Neural progenitor cell (in vitro differentiated cells): ENCODE data around the gene ADAMTSL2.

Experiments used
- EZH2 ChIP-seq: fragments of 200-600 bp; sonication (generic); IDR thresholded peaks from 2 replicates; pipeline ENCODE4 v1.6.1; 2017; ENCODE audit warnings: antibody characterized with exemption, mild to moderate bottlenecking, moderate library complexity
- TF ChIP-seq, protein P1 (sequence below): fragments of 200-600 bp; sonication (generic); IDR thresholded peaks from 2 replicates; pipeline ENCODE4 v1.5.1; 2017; ENCODE audit warnings: antibody characterized with exemption, mild to moderate bottlenecking

DNA sequence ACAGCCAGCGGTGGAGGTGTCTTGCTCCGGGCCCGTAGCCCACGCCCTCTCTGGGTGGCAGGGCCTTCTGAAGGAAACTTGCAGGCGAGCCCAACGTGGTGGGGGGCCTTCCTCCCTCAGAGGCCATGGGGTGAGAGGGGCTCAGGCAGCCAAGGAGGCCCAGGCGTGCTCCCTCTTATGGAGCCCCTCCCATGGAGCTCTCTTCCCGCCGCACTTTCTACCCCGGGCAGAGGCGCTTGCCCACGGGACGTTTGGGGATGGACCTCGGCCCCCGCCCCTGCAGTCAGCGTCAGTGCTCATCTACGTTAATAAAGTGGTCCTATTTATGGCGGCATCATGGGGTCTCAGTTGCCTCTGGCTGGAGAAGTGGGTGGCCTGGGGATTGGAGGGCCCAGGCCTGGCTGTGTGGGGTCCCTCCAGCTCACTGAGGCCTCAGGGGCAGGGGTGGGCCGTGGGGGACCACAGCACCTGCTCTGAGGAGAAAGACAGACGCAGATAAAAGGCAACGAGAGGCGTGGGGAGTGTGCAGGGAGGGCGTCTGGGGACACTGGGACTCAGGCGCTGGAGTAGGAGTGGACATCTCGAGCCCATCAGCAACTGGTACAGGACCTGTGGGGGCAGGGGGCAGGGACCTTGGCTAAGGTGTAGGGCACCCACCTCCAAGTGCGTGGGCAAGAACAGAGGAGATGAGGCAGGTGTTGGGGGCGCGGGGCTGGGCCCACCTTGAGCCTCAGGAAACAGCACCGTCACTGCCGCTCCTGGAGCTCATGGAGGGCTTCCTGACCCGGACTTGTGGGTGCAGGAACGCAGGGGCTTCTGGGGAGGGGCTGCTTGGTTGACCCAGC is 40.9 kb downstream of the ADAMTSL2 start:
- no peak for TF ChIP-seq EZH2
- TF ChIP-seq, protein P1, sequence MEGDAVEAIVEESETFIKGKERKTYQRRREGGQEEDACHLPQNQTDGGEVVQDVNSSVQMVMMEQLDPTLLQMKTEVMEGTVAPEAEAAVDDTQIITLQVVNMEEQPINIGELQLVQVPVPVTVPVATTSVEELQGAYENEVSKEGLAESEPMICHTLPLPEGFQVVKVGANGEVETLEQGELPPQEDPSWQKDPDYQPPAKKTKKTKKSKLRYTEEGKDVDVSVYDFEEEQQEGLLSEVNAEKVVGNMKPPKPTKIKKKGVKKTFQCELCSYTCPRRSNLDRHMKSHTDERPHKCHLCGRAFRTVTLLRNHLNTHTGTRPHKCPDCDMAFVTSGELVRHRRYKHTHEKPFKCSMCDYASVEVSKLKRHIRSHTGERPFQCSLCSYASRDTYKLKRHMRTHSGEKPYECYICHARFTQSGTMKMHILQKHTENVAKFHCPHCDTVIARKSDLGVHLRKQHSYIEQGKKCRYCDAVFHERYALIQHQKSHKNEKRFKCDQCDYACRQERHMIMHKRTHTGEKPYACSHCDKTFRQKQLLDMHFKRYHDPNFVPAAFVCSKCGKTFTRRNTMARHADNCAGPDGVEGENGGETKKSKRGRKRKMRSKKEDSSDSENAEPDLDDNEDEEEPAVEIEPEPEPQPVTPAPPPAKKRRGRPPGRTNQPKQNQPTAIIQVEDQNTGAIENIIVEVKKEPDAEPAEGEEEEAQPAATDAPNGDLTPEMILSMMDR: no peak
